Measurements from ENCODE around the gene CACNA1C.

GRCh38 chr12:2462087-2462486, 409.3 kb downstream of the CACNA1C start:
- TF ChIP-seq CTCF (IDR thresholded peaks at IDR 0.05; ENCODE audit: borderline replicate concordance, extremely low read depth, low read length, poor library complexity, severe bottlenecking): no peak
- TF ChIP-seq EZH2 (IDR thresholded peaks at IDR 0.05; ENCODE audit: borderline replicate concordance, low read depth, low read length, severe bottlenecking): no peak

All from DND-41 (cell line).